CD4-positive, alpha-beta T cell treated with Interferon alpha-2 for 1 hour (primary cell): ENCODE results near the gene ACAP3.

Source experiments
- DNase-seq, 2 donors: peaks; one replicate each; pipeline ENCODE4 v3.0.0-alpha.2; 2020 to 2022

The ACAP3 gene

GRCh38 chr1:1298861-1299685 is 8.7 kb downstream of the ACAP3 start:
- DNase-seq, result no peak

GRCh38 chr1:1297802-1298424 is 9.8 kb downstream of the ACAP3 start:
- DNase-seq, result no peak

GRCh38 chr1:1296070-1297061 is 11.4 kb downstream of the ACAP3 start:
- DNase-seq, result no peak

GRCh38 chr1:1295154-1295923 is 12.4 kb downstream of the ACAP3 start:
- no peak for DNase-seq

- no peak for DNase-seq
Measured at GRCh38 chr1:1294250-1294890, 13.4 kb downstream of the ACAP3 start.

GRCh38 chr1:1293263-1294249 is 14.2 kb downstream of the ACAP3 start:
- DNase-seq, result no peak

GRCh38 chr1:1292851-1293250 is 14.9 kb downstream of the ACAP3 start:
- DNase-seq, result no peak

GRCh38 chr1:1292442-1292779 is 15.3 kb downstream of the ACAP3 start:
- no peak for DNase-seq

- peak; percentile 59 to 78 for DNase-seq
Measured at GRCh38 chr1:1291548-1292441, 15.9 kb downstream of the ACAP3 start.

- no peak for DNase-seq
Measured at GRCh38 chr1:1291023-1291528, 16.7 kb downstream of the ACAP3 start.

GRCh38 chr1:1290238-1290731 is 17.4 kb downstream of the ACAP3 start:
- DNase-seq, result peak; percentile 55 to 77

GRCh38 chr1:1287288-1288110 is 20.2 kb downstream of the ACAP3 start:
- DNase-seq, result no peak

GRCh38 chr1:1286313-1287261 is 21.1 kb downstream of the ACAP3 start:
- no peak for DNase-seq

GRCh38 chr1:1285611-1286311 is 22.0 kb downstream of the ACAP3 start:
- no peak for DNase-seq

- DNase-seq, result no peak
Measured at GRCh38 chr1:1285102-1285571, 22.6 kb downstream of the ACAP3 start.
